ENCODE measurements around the gene CRB2. TPM values are rescaled to one million over a fixed set of nuclear protein-coding genes. Genes with fewer than 3 reads are reported as not detected.

The CRB2 gene
- total RNA-seq, 2 donors from 2014 or later = 1.6 to 3.5 TPM

DNA sequence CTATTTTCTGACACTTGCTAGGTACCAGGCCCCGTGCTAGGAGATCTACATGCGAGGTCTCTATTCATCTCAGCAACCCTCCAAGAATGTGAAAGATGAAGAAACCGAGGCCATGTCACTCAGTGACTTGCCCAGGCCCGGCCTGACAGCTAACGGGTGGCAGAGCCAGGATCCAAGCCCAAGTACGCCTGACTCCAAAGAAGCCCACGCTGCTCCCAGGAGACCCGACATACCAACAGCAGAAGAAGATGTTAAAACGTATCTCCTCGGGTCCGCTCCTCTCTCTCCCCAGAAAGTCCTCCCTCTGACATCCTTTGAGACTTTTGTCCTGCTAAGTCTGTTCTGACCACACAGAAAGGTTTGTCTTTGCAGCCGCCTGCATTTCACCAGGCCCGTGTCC is 65.2 kb downstream of the CRB2 start:
- Histone ChIP-seq H3K9me3 (no peaks in the 10 kb centered on the region), H3K36me3 (no peaks in the 10 kb centered on the region), H3K4me1 (no peaks in the 10 kb centered on the region), H3K27me3 (no peaks in the 10 kb centered on the region), H3K27ac (no peak overlapping the region), H3K4me3 (no peak overlapping the region)
- TF ChIP-seq, protein P1, sequence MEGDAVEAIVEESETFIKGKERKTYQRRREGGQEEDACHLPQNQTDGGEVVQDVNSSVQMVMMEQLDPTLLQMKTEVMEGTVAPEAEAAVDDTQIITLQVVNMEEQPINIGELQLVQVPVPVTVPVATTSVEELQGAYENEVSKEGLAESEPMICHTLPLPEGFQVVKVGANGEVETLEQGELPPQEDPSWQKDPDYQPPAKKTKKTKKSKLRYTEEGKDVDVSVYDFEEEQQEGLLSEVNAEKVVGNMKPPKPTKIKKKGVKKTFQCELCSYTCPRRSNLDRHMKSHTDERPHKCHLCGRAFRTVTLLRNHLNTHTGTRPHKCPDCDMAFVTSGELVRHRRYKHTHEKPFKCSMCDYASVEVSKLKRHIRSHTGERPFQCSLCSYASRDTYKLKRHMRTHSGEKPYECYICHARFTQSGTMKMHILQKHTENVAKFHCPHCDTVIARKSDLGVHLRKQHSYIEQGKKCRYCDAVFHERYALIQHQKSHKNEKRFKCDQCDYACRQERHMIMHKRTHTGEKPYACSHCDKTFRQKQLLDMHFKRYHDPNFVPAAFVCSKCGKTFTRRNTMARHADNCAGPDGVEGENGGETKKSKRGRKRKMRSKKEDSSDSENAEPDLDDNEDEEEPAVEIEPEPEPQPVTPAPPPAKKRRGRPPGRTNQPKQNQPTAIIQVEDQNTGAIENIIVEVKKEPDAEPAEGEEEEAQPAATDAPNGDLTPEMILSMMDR (IDR thresholded peaks at IDR 0.05) = no peak
- DNase-seq (ENCODE audit: low spot score) = no peak

DNA sequence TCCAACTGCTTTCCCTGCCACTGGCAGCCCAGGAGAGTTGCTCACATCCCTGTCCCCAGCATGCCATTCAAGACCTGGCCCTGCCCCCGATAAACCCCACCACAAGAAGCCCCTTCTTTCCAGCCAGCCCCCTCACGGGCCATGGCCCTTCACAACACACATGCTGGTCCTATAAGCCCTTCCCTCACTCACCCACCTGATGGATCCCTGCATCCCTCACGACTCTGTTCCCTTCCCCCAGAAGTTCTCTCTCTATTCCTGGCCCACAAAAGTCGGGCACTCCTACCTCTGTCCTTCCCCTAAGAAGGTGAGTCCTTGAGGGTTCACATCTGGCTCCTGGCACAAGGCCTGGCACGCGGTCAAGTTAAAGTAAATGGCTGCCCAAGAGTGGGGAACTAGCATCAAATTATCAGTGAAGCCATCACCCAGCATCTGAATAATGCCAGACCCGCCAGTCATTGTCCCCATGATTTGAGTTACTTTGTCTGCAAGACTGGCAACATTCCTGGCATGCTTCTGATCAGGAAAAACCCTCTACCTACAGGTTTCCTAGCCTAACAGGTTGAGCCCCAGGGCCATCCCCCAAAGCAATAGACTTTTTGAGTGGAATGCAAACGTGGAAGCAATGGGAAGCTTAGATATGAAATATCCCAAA is 65.9 kb downstream of the CRB2 start:
- Histone ChIP-seq H3K4me1 (no peaks in the 10 kb centered on the region), H3K27ac (no peak overlapping the region), H3K4me3 (no peak overlapping the region), H3K27me3 (no peaks in the 10 kb centered on the region), H3K9me3 (no peaks in the 10 kb centered on the region), H3K36me3 (no peaks in the 10 kb centered on the region)
- TF ChIP-seq, protein P1 (IDR thresholded peaks at IDR 0.05) = no peak
- DNase-seq (ENCODE audit: low spot score) = no peak

DNA sequence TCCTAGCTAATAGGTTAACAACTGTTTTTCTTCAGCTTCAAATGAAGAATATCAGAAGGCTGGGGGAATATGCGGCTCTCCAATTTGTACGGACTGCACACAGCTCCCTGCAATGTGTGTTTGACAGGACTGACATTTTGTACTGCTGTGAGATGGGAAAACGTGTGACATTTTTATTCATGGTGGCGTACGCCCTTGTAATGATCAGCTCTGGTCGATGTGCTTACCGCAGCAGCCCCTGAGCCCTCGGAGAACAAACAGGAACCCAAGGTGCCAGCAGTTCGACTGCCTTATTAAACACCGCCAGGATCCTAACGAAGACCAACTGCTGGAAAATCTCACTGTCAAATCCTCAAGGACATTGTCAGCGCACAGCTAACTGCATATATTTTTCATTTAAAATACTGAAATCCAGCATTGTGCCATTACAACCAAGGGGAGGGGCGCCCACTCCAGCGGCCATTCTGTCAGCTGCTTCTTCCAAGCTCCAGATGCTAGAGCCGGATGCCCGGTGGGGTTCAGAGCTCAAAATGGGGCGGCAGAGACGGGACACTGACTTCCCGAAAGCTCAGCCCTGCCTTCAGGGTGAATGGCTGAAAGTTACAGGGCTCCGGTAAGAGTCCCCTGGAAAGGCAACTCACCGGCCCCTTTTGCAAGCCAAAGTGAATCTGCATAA is 66.8 kb downstream of the CRB2 start:
- Histone ChIP-seq H3K36me3 (no peaks in the 10 kb centered on the region), H3K27me3 (no peaks in the 10 kb centered on the region), H3K9me3 (no peaks in the 10 kb centered on the region), H3K27ac (no peak overlapping the region), H3K4me3 (no peak overlapping the region), H3K4me1 (no peaks in the 10 kb centered on the region)
- DNase-seq (ENCODE audit: low spot score) = no peak
- TF ChIP-seq, protein P1 (IDR thresholded peaks at IDR 0.05) = no peak

DNA sequence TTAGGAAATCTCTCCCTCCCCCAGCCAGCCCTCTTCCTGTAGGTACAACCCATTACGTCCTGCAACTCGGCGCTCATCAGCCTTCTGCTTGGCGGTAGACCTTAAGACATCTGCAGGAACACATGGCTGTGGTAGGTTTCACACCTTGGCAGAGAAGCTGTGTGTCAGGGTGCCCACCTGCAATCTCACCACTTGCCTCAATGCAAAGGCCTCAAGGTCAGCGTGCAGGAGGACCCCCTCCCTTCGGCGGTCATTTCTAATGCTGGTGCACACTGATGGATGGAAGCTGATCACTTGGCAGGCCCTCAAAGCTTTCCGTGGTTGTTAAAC is 67.3 kb downstream of the CRB2 start:
- H3K27ac ChIP-seq = no peak overlapping the region
- no peaks in the 10 kb centered on the region for H3K4me1 ChIP-seq
- H3K27me3 ChIP-seq = no peaks in the 10 kb centered on the region
- H3K4me3 ChIP-seq = no peak overlapping the region
- no peaks in the 10 kb centered on the region for H3K36me3 ChIP-seq
- DNase-seq (ENCODE audit: low spot score) = no peak
- H3K9me3 ChIP-seq = no peaks in the 10 kb centered on the region
- TF ChIP-seq, protein P1 (IDR thresholded peaks at IDR 0.05) = no peak

DNA sequence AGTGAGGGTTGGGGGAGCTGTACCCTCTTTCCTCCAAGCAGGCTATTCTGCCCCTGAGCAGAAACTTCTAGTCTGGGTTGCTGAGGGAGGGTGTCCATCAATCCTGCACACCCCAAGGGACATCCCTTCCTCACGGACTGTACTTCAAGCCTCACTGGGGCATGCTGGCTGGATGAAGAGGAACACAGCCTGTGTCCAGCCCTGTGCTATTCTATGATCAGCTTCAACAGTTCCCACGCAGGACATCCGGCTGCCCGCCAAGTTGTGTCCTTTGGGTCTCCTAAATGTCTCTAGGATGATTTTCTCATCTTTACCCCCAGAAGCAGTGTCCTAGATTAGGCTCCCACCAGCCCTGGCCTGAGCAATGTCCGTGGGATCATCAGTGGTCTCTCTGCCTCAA is 68.1 kb downstream of the CRB2 start:
- Histone ChIP-seq H3K27me3 (no peaks in the 10 kb centered on the region), H3K4me1 (no peaks in the 10 kb centered on the region), H3K9me3 (no peaks in the 10 kb centered on the region), H3K36me3 (no peaks in the 10 kb centered on the region), H3K27ac (no peak overlapping the region), H3K4me3 (no peak overlapping the region)
- DNase-seq (ENCODE audit: low spot score) = no peak
- TF ChIP-seq, protein P1 (IDR thresholded peaks at IDR 0.05) = no peak

Data from right atrium auricular region (tissue), 2 donors.